ENCODE data around the gene NOL4L. TPM values are rescaled to one million over a fixed set of nuclear protein-coding genes. Genes with fewer than 3 reads are reported as not detected.

Gene NOL4L
- total and polyA plus RNA-seq, 12 donors, result 1.5 to 10.1 (median 5.1) TPM

DNA sequence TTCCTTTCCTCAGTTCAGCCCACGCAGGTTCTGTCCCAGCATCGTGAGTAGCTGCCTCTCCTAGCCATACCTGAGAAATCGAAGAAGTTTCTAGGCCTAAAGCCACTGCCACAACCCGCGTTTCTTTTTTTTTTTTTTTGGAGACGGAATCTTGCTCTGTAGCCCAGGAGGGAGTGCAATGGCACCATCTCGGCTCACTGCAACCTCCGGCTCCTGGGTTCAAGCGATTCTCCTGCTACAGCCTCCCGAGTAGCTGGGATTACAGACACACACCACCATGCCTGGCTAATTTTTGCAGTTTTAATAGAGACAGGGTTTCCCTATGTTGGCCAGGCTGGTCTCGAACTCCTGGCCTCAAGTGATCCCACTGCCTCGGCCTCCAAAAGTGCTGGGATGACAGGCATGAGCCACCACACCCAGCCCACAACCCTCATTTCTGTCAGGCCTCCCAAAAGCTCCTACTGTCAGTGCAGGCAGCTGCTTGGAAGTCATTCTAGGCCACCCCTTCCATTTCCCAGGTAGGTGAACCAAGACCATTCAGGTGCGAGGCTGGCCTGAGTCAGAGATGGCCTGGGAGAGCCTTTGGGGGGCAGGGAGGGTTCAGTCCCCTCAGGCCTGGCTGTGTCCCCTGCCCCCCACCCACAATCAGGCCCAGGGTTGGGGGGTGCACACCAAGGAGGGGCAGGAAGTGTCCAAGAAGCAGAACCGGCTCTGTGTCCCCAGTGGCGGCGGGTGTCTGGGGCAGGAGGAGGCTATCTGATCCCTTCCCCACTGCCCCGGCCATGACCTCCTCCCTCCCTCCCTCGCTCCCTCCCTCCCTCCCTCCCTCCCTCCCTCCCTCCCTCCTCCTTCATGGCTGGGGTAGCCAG is 47.2 kb downstream of the NOL4L start:
- intact Hi-C loops (cut with DNase I), result loop anchor here in 1 of 10 donors (5.0 to 10.0 kb wide), 2 partner anchors 47 to 324 kb away; partner anchors contain the start of gene NOL4L
- 71 to 81% methylated on average over 16 to 18 of the region's 18 CpGs for WGBS, 2 donors
- ATAC-seq, result peak in 2 of 8 donors; percentile 9 to 21

DNA sequence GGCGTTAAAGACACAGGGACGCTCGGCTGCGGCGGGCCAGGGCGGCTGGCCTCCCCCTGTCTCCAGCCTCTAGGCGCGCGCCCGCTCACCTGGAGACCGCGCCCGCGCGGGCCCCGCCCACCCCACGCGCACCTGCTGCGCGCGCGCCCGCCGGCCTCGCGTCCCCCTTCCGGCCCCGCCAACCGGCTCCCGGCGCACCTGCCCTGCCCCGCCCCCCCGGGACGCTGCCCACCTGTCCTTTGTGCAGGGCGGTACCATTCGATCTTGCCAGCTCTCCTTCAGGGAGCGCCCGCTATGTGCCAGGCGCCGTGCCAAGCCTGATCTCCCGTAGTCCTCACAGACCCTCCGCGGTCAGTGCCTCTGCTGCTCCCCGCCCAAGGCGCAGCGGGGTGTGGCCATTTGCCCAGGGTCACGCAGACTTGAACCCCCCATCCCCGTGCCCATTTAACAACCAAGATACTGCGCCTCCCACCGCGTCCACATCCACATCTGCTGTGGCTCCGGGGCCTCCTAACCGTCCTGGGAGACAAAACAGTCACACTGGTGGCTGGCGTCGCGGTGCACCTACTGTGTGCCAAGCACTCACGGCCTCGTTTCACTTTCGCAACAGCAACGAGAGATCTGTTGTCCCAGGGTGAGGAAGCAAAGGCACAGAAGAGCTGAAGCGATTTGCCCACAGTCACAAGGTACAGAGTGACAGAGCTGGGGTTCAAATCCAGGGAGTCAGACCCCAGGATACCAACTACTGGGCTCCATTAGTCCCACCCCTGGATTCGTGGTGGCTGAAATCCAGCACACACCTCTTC is 48.1 kb downstream of the NOL4L start:
- no peaks in the 10 kb centered on the region for H3K9me3 ChIP-seq
- 5 to 9% methylated on average over 40 to 62 of the region's 62 CpGs for WGBS, 2 donors
- H3K4me1 ChIP-seq, result peaks cover 4 to 50% (median 16%) of the 10 kb centered on the region in 9 donors
- peak in 3 of 8 donors; percentile 3 to 21 (median 5) for ATAC-seq
- H3K27ac ChIP-seq, result peak overlapping the region in 1 of 10 donors; percentile 87
- intact Hi-C loops (cut with DNase I), result loop anchor here in 1 of 10 donors (5.0 to 10.0 kb wide), 2 partner anchors 48 to 325 kb away; partner anchors contain the start of gene NOL4L
- H3K27me3 ChIP-seq, result peaks cover 0 to 12% (median 0%) of the 10 kb centered on the region in 7 donors
- DNase-seq, result peak in 1 of 2 donors; percentile 42
- H3K36me3 ChIP-seq, result no peaks in the 10 kb centered on the region
- TF ChIP-seq, protein P1, sequence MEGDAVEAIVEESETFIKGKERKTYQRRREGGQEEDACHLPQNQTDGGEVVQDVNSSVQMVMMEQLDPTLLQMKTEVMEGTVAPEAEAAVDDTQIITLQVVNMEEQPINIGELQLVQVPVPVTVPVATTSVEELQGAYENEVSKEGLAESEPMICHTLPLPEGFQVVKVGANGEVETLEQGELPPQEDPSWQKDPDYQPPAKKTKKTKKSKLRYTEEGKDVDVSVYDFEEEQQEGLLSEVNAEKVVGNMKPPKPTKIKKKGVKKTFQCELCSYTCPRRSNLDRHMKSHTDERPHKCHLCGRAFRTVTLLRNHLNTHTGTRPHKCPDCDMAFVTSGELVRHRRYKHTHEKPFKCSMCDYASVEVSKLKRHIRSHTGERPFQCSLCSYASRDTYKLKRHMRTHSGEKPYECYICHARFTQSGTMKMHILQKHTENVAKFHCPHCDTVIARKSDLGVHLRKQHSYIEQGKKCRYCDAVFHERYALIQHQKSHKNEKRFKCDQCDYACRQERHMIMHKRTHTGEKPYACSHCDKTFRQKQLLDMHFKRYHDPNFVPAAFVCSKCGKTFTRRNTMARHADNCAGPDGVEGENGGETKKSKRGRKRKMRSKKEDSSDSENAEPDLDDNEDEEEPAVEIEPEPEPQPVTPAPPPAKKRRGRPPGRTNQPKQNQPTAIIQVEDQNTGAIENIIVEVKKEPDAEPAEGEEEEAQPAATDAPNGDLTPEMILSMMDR (IDR thresholded peaks at IDR 0.05), result no peak
- peak overlapping the region in 9 of 10 donors; percentile 39 to 59 (median 55) for H3K4me3 ChIP-seq

More for the DNA sequence above, 47.2 kb downstream of the NOL4L start:
- TF ChIP-seq, protein P1 (IDR thresholded peaks at IDR 0.05), result no peak
- peaks cover 0 to 12% (median 0%) of the 10 kb centered on the region in 7 donors for H3K27me3 ChIP-seq
- DNase-seq, result no peak
- peaks cover 4 to 50% (median 16%) of the 10 kb centered on the region in 9 donors for H3K4me1 ChIP-seq
- peak overlapping the region in 1 of 10 donors; percentile 87 for H3K27ac ChIP-seq
- no peaks in the 10 kb centered on the region for H3K36me3 ChIP-seq
- peak overlapping the region in 4 of 10 donors; percentile 39 to 55 (median 54) for H3K4me3 ChIP-seq
- H3K9me3 ChIP-seq, result no peaks in the 10 kb centered on the region

DNA sequence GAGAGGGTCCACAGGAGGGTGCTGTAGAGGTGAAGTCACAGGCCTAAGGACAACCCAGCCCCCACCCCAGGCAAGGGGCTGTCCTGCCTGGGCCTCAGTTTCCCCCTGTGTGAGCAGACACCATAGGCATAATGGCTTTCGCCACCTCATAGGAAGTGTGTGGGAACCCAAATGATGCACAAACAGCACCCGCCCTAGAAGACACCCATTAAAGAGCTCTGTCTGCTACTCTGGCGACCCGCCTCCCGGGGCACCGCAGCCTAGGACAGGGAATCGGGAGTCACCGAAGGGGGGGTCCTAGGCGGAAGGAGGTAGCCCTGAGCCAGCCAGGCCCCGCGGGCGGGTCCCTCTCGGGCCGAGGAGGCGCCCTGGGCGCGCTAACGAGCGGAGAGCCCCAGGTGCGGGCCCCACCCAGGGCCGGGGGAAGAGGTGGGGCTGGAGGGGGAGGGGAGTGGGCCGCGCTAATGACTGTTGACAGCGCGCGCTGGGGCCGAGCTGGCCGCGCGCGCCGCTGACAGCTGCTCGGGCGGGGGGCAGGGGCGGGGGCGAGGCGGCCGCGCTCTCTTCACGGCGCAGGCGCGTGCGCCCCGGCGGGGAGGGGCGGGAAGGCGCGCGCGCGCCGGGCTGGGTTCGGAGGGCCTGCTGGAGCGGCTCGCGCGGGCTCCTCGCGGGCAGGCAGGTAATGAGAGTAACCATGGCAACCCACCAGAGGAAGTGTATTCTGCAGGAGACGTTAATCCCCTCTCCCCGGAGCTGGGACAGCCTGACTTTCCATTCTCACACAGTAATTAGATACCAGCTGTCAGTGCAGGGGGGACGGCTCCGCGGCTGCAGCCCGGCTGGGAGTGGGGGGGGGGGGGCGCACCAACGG is 48.9 kb downstream of the NOL4L start:
- ATAC-seq (peak; percentile 52 to 82 (median 71)), DNase-seq (peak in 1 of 2 donors; percentile 48)
- peak overlapping the region in 9 of 10 donors; percentile 39 to 59 (median 55) for H3K4me3 ChIP-seq
- 3% methylated on average over 59 to 67 of the region's 68 CpGs for WGBS, 2 donors
- no peaks in the 10 kb centered on the region for H3K9me3 ChIP-seq
- peak overlapping the region in 4 of 10 donors; percentile 37 to 85 (median 46) for H3K27ac ChIP-seq
- peaks cover 0 to 12% (median 0%) of the 10 kb centered on the region in 7 donors for H3K27me3 ChIP-seq
- TF ChIP-seq, protein P1 (IDR thresholded peaks at IDR 0.05), result no peak
- peaks cover 4 to 50% (median 16%) of the 10 kb centered on the region in 9 donors for H3K4me1 ChIP-seq
- no peaks in the 10 kb centered on the region for H3K36me3 ChIP-seq
- intact Hi-C loops (cut with DNase I), result loop anchor here in 1 of 10 donors (5.0 to 10.0 kb wide), 2 partner anchors 49 to 326 kb away; partner anchors contain the start of gene NOL4L
